HG02623 (cell line): Measurements from ENCODE around the gene SNRPD2.
A peak's percentile ranks its signal among the peaks of the same experiment; 100 is the strongest.
"Not testable (repeated sequence)": the region's sequence is repeated elsewhere in the genome, so short reads cannot be mapped to it uniquely, and the experiment has no call there.

Experiments
- ATAC-seq: cut with Tn5 transposase; IDR thresholded peaks from one replicate; pipeline ENCODE4 v1.9.1; 2021; ENCODE audit warnings: moderate library complexity; ENCODE audit not compliant: unreplicated experiment

The SNRPD2 gene

GRCh38 chr19:45705115-45705514, 13.4 kb upstream of the SNRPD2 start:
- no peak for ATAC-seq

- ATAC-seq, result no peak
Observed at GRCh38 chr19:45701676-45702075, 9.9 kb upstream of the SNRPD2 start.

- ATAC-seq, result no peak
Observed at GRCh38 chr19:45693106-45693788, 1.5 kb upstream of the SNRPD2 start.

GRCh38 chr19:45692187-45693105, 693 bp upstream of the SNRPD2 start, which contains the start of gene QPCTL:
Gene QPCTL, plus strand, starts transcription at chr19:45692666. Its CDS starts 38 bp downstream, at chr19:45692704.
- peak; percentile 85 for ATAC-seq

- no peak for ATAC-seq
Observed at GRCh38 chr19:45687599-45687998, 4.2 kb downstream of the SNRPD2 start.

- not testable (repeated sequence) for ATAC-seq
Observed at GRCh38 chr19:45685045-45685444, 6.7 kb downstream of the SNRPD2 start.

GRCh38 chr19:45682908-45683307, 8.8 kb downstream of the SNRPD2 start:
- no peak for ATAC-seq

- no peak for ATAC-seq
Observed at GRCh38 chr19:45682117-45682516, 9.6 kb downstream of the SNRPD2 start.

GRCh38 chr19:45681391-45682015, 10.2 kb downstream of the SNRPD2 start:
- peak; percentile 54 for ATAC-seq

- ATAC-seq, result no peak
Observed at GRCh38 chr19:45677351-45678230, 14.2 kb downstream of the SNRPD2 start.

- ATAC-seq, result no peak
Observed at GRCh38 chr19:45676851-45677263, 14.9 kb downstream of the SNRPD2 start.

GRCh38 chr19:45674946-45675345, 16.8 kb downstream of the SNRPD2 start:
- ATAC-seq, result no peak

- ATAC-seq, result peak; percentile 51
Observed at GRCh38 chr19:45670670-45671453, 20.9 kb downstream of the SNRPD2 start.

GRCh38 chr19:45668342-45668871, 23.3 kb downstream of the SNRPD2 start:
- no peak for ATAC-seq

GRCh38 chr19:45667620-45668341, 24.0 kb downstream of the SNRPD2 start, which contains the start of gene GIPR:
Gene GIPR, plus strand, starts transcription at chr19:45668221. Its CDS starts 1,300 bp downstream, at chr19:45669521.
- ATAC-seq, result no peak

- no peak for ATAC-seq
Observed at GRCh38 chr19:45664575-45664974, 27.2 kb downstream of the SNRPD2 start.

- ATAC-seq, result no peak
Observed at GRCh38 chr19:45663800-45664199, 28.0 kb downstream of the SNRPD2 start.

- no peak for ATAC-seq
Observed at GRCh38 chr19:45660636-45661035, 31.1 kb downstream of the SNRPD2 start.
